Stimulated activated CD4-positive, alpha-beta T cell treated with anti-CD3 and anti-CD28 coated beads, Interleukin-4, amount 100 ng/mL, for 1 hour (primary cell): ENCODE results near the gene TAS2R41.
"Not testable (repeated sequence)": the region's sequence is repeated elsewhere in the genome, so short reads cannot be mapped to it uniquely, and the experiment has no call there.

Experiments used
- DNase-seq: peaks from one replicate; pipeline ENCODE4 v3.0.0-alpha.2; 2020

Gene TAS2R41

DNA sequence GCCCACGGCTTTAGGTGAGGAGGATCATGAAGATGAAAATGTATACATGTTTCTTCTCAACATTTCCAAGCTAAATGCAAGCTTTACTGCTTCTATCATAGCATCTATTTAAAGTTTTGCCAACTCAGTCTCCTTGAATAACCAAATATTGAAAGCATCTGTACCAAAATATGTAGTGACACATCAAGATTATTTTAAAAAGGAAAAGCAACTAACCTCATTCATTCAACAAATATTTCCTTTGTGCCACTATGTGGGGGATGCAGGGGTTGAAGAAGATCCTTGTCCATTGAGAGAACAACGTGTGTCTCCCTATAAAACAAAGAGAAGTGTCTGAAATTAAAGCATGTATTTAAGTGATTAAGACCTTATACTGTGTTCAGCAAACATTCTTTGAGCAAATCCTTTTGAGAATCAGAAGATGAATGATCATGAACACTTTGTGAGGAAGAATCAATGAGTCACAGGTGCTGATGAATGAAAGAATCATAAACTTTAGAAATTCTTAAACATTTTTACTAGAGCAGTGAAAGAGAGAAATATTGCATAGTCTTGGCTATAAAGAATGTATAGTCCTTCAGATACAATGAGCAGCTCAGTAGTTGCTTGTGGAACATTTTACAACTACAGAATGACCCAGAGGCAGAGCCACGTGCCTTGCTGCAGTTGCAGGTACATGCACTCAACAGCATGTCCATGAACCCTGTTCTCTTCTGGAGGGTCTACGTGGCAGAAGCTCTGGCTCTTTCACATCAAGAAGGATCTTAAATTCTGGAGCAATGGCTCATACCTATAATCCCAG lies 20.5 kb upstream of the TAS2R41 start:
- no peak for DNase-seq

DNA sequence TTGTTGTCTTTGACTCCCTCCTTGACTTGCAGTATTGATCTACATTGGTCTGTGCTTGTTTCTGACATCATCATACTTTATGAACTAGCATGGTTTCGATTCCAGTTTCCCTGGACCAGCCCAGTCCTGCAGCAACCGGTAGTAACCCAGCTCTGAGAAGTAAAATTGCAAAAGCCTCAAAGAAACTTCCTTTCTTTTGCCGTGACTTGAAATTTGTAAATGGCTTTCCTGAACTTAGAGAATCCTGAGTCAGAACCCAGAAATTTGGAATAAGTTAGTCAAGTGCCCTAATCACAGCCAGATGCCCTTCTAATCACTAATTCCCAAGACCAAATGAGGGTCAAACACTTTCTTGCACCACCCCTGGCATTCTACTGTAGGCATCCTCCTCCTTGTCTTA lies 19.4 kb upstream of the TAS2R41 start:
- no peak for DNase-seq

DNA sequence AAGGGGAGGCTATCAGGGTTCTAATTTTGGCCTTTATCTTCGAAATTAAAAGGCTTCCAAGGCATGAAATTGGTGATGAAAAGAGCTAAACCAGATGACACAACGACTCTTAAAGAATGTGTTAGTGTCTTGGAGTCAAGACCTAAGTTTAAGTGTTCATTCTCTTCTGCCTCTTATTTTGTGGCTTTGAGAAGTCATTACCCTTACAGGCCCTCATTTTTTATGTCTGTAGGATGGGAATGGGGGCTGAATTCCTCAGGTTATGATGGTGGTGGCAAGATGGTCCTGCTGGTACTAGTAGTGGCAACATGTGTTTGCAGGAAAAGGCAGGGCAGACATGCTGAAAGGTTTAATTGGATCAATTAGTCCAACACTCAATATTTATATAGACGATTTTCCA lies 19.0 kb upstream of the TAS2R41 start:
- no peak for DNase-seq

DNA sequence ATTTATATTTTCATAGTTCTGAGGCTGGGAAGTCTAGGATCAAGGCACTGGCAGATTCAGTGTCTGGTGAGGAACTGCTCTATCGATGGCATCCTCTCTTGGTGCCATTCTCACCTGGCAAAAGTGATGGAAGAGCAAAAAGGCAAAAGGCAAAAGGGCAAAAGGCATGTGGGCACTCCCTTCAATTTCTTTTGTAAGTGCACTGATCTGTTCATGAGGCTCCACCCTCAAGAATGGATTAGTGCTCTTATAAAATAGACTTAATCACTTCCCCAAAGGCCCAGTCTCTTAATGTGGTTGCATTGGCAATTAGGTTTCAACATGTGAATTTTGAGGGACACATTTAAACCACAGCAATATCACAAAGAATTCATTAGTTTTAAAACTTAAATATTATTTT lies 18.3 kb upstream of the TAS2R41 start:
- no peak for DNase-seq

DNA sequence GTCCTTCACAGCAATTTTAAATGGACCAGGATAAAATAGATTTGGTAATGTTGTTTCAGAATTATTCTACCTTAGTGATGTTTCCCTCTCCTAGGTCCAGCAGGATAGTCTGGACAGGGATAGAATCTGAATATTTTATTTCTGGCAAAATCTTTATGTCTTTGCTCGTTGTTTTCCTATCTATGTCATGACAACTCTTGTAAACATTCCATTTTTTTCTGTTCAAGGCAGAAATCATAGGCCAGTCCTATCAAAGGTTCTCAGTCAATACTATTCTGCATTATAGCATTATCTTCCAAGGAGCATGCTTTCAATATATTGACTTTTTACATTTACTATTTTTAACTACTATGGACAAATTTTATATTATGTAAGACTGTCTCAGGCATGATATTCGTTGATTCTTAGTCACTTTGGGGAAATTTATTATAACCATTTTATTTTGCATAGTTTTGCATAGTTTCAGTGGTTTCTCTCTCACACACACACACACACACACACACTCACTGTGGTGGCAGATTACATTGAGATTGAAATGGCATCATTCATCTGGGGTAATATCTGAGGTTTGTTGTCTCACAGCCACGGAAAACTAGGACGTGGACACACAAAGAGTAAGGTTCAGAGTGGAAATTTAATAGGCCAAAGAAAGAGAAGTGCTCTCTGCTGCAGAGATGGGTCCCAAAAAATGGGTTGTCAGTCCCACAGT lies 17.2 kb upstream of the TAS2R41 start:
- DNase-seq, result no peak

DNA sequence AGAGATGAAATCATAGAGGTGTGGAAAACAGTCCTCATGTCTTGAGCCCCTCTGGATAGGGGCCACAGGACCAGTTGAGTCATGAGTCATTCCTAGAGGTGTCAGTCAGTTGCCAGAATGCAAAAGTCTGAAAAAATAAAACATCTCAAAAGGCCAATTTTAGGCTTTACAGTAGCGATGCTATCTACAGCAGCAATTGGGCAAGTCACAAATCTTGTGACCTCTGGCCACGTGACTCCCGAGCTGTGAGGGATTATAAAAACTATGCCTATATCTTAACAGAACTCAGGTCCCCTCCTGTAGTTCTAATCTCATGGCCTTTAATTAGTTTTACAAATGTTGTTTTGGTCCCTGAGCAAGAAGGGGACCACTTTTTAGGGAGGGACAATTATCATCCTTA lies 15.6 kb upstream of the TAS2R41 start:
- DNase-seq, result no peak

DNA sequence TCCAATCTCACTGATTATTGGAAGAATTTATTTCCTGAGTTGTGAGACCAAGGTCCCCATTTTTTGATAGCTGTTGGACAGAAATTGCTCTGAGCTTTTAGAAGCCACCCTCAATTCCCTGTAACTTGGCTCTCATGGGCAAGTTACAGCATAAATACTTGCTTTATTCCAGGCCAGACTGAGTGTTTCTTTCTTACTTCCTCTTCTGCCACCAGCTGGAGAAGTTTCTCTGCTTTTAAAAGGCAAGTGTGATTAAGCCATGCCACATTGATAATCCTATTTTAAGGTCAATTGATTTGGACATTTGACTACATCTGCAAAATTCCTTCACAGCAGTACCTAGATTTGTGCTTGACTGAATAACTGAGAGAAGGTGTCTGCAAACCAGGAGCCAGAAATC lies 14.1 kb upstream of the TAS2R41 start:
- no peak for DNase-seq

DNA sequence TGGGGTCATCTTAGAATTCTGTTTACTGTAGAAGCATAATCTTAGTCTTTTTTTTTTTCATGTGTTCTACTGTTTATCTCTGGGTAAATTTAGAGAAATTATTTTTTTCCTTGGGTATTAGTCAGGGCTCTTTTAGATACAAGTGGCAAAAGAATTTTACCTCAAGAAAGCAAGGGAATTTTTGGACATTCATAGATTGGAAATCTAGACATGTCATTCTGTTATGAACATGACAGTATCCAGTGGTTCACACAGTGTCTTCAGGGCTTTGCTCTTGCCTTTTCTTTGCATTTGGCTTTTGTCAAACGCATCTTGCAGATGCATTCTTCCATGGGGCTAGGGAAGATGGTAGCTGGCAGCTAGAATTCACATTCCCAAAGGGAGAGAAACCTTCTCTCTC lies 13.7 kb upstream of the TAS2R41 start:
- DNase-seq, result no peak

DNA sequence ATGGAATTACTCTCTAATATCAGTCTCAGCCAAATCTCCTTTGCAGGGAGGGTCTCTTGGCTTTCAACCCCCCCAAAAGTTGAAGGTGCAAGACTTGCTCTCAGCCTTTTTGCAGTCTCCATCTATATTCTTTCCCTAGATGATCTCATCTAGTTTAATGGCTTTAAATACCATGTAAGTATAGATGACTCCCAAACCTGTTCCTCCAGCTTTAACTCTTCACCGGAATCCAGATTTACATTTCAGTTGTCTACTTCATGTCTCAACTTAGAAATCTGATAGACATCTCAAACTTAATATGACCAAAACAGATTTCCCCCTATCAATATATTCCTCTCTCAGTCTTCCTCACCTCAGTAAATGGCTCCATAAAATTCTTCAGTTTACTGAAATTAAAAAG lies 9.9 kb upstream of the TAS2R41 start:
- no peak for DNase-seq

DNA sequence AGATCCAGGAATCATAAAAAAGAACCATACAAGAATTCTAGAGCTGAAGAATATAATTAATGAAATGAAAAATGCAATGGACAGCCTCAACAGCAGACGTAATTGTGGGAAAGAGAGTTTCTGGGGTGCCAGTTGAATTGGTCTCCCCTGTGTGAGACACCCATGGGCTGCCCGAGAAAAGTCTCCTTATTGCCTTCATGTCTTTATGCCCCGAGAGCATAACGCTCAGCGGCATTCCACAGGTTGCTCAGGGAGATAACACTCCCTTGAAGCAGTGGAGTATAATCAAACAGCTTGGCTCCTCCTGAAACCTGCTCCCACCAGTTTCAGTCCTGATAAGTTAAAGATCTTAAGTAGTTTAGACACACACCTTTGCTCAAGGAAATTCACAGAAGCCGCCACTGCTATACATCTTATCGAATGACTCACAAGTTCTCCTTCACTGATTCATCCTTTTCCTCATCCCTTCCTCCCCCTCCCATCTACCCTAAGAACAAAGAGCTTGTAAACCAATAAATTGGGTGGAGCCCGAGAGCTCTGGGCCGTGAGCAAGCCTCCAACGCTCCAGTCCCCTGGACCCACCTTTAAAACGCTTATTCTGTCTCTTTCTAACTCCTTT lies 5.5 kb upstream of the TAS2R41 start:
- DNase-seq, result not testable (repeated sequence)

DNA sequence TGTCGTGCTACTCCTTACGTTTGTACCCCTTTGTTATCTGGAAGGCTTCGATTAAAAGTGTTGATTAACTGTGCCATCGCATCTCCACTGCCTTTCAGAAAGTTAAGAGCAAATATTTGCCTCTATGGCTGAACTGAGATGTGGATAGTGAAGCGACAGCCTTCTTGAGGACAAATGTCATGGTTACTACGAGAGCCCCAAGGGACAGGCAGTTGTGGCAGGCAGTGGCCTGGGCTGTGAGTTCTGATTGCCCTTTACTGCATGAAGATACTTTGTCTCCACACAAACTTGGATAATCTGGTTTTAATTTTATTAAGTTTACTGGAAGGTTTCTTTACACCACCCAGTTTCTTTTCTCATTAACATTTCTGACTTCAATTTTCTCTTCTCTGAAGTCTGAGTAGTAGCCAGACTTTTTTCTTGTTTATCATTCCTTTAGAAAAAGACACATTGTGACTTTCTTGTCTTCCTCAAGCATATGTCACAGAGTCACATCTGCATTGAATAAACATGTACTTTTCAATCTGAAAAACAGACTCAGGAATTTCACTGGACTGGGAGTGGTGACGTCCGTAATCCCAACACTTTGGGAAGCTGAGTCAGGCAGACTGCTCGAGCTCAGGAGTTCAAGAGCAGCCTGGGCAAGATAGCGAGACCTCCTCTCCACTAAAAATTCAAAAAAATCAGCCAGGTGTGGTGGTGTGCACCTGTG lies 1.5 kb downstream of the TAS2R41 start:
- no peak for DNase-seq

DNA sequence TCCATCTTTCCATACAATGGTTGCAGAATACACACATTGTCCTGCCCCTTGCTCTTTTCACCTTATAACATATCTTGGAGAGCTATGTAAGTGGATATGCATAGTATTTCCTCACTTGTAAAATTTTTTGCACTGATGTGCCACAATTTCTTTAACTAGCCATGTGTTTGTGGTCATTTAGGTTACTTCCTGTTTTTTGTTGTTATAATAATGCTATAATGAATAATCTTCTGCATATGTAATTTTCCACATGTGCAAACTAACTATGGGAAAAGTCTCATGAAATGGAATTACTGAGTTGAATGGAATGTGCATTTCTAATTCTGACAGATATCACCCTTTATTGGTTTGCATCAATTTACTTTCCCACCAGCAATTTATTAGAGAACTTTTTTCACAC lies 2.8 kb downstream of the TAS2R41 start:
- DNase-seq, result no peak

DNA sequence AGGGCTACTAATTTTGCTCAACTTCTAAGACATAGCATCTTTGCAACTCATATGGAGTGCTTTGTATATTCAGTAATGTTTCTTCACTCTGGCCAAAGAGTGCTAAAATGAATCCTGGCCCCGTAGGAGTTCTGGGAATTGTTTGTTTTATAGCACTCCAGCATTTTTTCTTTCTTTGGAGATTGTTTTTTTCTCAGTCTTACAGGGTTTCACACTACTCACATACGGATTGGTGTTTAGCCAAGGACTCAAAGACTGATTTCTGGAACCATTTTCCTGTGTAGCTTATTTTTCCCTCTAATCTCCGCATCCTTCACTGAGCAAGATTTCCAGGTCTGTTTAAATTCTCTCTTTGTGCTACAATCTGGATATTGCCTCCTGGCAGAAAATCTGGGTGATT lies 6.4 kb downstream of the TAS2R41 start:
- DNase-seq, result no peak

DNA sequence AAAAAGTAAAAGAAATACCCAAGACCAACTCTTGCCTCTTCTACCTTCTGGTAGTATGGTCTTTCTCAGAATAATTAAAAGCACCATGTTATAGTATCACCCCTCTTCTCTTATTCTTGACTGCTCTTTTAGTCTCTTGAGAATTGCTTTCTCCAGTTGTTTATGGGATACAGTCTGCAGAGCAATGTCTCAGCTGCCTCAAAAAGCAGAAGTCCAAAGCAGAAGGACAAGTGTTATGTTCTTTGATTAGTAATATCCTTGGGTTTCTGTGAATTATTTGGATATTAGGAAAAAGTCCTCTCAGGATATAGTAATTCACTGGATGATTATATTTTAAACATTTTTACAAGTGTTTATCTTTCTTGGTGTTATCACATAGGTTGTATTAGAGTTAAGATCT lies 7.4 kb downstream of the TAS2R41 start:
- DNase-seq, result no peak

DNA sequence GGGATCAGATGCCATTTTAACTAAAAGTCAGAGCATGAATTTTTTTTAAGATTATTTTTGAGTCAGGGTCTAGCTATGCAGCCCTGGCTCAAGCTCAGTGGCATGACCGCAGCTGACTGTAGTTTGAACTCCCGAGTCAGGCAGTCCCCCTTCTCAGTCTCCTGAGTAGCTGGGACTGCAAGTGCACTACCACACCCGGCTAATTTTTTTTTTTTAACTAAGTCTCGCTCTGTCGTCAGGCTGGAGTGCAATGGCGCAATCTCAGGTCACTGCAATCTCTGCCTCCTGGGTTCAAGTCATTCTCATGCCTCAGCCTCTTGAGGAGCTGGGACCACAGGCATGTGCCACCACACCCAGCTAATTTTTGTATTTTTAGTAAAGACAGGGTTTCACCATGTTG lies 7.8 kb downstream of the TAS2R41 start:
- DNase-seq, result no peak

DNA sequence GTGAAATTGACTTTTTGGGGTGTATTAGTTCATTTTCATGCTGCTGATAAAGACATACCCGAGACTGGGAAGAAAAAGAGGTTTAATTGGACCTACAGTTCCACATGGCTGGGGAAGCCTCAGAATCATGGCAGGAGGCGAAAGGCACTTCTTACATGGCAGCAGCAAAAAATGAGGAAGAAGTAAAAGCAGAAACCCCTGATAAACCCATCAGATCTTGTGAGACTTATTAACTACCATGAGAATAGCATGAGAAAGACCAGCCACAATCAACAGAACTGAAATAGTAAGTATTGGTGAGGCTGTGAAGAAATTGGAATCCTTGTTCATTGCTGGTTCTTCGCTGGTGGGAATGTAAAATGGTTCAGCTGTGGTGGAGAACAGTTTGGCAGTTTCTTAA lies 8.6 kb downstream of the TAS2R41 start:
- DNase-seq, result not testable (repeated sequence)

DNA sequence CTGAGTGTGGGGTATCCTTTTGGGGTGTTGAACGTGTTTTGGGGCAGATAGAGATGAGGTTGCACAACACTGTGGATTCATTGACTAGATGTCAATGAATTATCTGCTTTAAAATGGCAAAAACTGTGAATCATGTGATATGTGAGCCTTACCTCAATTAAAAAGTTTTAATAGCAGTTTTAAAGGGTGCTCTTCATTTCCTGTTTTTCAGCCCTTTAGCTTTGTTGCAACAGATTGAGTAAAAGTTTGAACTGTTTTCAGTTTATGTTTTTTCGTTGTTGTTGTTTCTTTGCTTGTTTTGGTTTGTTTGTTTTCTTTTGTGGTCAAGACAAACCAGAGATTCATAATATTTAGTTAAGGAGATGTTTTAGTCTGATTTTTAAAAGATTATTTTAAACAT lies 9.4 kb downstream of the TAS2R41 start:
- DNase-seq, result no peak

DNA sequence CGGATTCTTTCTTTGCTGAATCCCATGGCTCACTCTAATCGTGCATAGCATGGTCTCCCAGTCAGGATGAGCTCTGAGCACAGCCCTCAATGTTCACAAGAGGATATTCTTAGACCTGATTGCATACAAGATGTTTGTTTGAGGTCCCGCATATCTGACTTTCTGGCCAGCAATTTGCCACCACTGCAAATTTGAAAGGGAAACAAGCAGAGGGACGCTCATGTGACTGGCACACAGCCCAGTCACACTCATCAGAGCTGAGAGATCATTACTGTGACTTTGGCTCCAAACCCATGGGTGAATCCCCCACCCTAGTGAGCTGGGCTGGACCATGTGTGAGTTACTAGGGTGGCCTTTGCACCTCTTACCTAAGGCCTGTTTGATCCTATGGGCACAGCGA lies 9.9 kb downstream of the TAS2R41 start:
- DNase-seq, result no peak

DNA sequence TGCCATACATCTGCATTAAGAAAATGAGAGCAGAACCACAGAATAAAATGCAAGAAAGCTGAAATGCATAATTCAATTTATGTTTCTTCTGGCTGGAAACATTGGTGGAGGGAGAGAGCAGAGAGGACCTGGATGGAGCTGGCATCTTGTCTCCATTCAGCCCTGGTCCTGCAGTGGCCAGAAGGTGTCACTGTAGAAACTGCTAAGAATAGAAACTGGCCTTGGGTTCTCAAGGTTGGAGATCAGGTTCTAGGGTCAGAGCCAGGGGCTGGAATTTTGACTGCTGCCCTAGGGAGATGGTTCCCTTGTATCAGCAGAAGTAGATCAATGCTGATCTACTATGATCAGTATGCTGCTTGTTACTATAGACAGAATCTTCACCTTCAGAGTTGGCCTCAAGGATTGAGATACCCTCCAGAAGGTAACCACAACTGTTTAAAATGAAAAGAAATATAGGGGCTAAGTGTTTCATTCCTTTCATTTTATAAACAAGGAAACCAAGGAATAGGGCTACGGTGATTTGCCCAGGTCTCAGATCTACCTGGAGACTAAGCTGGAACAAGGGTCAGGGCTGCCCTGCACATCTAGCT lies 13.1 kb downstream of the TAS2R41 start:
- DNase-seq, result no peak

DNA sequence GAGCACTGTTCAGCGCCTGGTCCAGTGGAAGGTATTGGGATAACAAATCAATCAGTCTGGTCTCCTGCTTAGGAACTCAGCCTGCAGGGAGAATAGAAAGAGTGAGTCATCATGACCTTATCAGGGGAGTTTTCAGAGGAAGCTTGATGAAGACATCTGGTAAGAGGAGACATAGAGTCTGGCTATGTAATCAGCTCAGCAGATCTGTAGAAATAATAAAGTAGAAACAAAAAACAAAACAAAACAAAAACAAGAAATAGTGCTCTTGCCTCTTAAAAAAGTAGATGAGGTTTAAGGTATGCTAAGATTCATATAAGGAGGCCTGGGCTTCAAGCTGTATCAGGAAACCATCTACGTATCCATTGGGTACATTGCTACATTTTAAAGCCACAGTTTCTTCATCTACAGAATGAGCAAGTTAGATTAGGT lies 14.4 kb downstream of the TAS2R41 start:
- no peak for DNase-seq

DNA sequence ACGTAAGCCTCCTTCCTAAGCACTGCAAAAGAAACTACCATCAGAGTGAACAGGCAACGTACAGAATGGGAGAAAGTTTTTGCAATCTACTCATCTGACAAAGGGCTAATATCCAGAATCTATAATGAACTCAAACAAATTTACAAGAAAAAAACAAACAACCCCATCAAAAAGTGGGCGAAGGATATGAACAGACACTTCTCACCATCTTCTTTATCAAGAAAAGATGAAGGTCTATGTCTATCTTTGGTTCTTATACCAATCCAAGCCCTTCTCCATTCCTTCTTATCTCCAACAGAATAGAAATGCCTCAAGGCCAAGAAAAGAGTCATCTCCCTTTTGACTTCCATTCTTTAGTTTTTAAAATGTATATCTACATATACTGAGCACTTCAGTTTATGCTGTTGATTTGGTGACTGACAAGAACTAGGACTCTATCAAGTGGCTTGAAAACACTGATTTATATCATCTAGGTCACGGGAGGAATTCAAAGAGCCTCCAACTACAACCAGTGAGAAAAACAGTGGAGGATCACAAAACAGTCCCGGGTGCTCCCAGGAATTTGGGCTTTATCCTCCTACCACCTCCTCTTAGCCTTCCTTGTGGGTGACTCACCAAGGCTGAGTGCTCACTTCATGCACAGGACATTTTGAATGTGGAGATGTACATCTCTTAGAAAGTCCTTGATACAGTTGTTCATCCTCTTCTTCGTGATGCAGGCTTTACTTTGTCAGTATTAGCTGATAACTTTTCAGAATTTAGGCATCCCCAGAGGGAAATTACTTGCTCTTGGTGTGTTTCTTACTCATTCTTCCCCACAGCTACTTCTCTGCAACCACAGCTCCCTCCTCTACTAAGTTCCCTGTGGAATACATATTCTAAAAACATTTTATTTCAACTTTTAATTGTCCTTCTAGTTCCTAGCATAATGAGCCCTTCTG lies 15.4 kb downstream of the TAS2R41 start:
- no peak for DNase-seq

DNA sequence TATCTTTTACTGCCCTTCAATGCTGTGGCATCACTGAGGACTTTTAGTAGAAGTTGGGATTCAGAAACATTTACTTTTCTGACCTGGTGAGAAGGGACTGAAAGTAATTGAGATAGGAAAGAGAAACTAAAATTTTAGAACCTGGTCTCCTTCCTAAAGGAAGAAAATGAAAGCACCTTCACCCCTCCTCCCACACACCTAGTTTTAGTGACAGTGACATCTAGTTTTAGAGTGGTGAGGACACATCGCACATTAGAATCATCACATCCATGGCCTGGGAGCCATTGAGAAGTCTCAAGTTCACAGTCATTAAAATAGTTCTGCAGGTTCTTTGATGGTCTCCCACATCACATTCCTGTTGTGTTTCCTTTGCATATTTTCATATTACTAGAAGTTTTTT lies 16.1 kb downstream of the TAS2R41 start:
- no peak for DNase-seq
